ENCODE data around the gene DNAI1.

The DNAI1 gene

DNA sequence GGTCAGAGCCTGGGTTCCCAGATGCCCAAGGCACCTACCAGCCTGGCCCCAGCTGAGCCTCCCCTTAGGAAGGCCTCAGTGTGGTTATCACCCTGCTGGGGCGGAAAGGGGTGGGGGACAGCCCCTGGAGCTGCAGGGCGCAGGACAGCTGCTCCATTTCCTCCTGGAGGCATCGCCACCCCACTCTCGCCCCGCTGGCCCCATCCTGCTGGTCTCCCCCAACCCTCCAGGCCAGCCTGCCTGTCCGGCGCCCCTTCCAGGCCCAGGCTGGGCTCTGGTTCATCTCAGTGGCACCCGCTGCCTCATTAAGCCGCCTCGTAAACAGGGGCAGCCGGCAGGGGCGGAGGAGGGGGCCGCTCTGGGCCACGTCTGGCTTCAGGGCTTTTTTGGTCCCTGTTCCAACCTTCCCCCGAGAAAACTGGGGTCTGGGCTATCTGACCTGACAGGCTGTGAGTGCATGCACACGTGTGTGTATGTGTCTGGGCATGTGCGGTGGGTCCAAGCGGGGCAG is 95.0 kb downstream of the DNAI1 start:
- no peak overlapping the region for H3K27ac ChIP-seq
- no peak overlapping the region for H3K4me3 ChIP-seq

DNA sequence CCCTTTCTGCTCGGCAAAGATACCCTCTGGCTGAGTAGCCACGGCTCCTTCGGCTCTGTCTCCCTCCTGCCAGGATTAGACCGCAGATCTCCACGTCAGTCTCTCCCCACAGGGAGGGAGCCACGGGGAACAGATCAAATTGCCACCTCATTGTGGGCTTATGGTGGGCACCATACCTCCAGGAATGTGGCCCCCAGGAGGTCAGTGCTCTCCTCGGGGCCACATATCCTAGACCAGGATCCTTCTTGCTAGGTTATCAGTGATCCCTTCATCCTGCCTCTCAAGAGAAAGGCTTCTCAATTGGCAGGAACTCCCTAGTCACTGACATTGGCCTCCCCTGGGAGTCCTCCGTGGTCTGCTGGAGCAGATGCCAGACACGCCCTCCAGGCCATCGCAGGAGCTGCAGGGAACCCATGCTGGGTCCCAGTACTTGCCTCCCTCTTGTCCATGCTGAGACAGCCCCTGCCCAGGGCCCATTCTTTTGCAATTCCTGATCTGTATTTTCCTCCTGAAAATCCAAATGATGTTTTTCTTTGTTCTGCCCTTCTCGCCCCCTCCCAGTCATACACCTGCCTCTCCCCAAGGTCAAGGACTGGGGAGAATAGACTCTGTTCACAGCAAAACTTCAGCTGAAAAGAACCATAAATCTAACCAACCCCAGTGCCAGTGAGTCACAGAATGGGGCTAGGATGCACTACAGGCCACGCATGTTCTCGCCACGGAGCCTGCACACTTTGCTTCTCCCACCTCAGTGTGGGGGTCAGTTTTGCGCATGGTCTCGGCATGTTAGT is 95.8 kb downstream of the DNAI1 start:
- no peak overlapping the region for H3K27ac ChIP-seq

DNA sequence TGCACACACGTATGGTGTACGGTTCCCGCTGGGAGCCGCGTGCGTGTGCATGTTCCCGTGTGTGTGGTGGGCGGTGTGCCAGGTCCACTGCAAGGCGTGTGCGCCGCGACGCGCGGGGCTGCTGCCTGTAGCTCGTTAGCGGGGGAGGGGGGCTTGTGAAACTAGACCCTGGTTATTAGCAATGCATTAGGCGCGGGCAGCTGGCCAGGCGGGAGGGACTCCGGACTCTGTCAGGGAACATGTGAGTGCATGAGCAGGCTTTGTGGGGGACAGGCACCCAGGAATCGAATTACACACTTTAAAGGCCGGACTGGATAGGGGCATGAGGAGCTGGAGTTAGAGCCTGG is 96.4 kb downstream of the DNAI1 start:
- no peak overlapping the region for H3K27ac ChIP-seq
- H3K4me3 ChIP-seq: no peak overlapping the region

More for the DNA sequence above, 95.8 kb downstream of the DNAI1 start:
- no peak overlapping the region for H3K4me3 ChIP-seq

DNA sequence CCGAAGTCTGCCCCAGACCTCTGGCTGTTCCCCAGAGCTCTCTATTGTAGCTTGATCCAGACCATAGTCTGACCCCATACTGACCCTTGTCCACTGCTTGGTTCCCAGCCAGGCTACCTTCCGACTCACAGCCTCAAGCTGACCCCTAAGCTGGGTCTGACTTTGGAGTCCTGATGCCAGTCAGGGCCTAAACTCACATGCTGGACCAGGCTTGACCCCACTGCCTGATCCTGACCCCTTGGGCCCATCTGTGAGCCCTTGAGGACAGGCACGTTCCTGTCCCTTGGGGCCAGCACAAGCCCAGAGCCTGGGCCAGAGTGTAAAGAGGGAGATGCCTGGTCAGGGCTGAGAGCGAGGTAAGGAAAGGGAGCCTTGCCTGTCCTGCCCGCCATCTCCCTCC is 96.9 kb downstream of the DNAI1 start:
- Histone ChIP-seq H3K27ac (no peak overlapping the region), H3K4me3 (no peak overlapping the region)

DNA sequence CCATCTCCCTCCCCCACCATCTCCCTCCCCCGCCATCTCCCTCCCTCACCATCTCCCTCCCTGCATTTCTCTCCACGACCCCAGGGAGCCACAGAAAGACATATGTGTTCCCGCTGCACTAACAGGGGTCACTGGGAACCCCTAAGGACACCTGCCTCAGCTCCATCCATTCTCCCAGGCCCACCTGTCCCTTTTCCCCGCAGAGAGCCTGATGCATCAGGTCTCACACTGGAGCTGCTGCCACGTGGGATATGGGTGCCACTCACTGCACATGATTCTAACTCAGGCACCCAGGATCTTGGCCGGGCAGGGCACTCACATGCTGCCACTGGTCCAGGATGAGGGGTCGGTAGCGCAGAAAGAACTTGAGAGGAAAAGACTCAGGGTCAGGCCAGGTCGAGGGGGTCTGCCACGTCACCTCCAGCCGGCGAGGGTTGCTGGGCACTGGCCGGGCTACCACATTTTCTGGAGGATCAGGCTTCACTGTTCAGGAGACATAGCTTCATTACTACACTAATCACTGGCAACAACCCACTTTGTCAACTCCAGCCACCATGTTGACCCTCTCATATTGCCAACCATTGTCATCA is 97.4 kb downstream of the DNAI1 start:
- Histone ChIP-seq H3K27ac (no peak overlapping the region), H3K4me3 (no peak overlapping the region)

DNA sequence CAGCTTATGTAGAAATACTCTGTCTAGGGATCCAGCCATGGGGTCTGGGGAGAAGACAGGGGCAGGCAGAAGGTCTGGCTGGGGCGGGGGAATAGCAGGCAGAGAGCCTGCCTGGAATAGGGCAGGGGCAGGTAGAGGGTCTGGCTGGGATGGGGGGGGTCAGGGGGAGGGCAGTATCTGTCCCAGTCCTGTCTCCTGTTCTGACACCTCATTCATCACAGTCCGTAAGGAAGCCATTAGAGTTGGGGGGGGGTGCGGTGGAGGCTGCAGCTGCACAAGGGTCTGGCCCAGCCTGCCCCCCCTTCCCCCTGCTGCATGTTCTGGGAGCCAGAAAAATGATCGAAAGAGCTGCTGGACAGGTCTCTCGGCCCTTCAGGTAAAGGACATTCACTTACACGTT is 98.3 kb downstream of the DNAI1 start:
- H3K4me3 ChIP-seq: no peak overlapping the region
- H3K27ac ChIP-seq: no peak overlapping the region

DNA sequence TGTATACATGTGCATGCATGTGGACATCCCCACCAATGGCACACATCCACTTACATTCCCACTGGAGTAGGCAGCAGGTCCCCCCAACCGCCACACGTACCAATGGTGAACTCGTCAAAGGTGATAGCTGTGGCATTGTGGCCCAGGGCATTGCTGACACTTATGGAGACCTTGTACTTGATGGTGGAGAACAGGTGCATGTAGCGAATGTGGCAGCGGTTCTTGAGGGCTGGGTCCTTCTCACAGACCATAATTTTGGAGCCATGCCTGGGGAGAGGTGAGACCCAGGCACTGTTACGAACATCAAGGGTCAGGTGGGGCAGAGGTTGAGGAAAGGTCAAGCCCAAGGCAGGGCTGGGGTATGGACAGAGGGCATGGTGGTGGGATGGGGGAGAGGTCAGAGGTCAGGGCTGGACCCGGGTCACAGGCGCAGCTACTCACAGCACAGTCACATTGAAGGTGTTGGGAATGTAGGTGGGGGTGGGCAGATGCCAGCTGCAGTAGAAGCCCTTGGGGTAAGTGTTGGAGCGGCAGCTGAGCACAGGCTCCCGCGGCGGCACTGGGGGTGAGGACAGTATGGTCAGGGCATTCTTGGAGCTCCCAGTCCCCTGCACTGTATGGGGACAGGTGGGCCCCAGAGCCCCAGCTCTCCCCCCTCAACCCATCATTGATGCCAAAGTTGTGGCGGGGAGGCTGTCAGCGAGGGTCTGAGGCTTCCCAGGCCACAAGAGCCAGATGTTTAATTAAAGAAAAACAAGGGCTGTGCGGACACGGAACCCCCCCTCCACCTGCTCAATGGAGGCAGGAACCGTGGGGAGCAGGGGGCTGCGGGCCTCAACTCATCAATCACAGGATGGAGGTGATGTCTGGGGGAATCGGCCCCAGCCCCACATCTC is 99.1 kb downstream of the DNAI1 start:
- Histone ChIP-seq H3K4me3 (no peak overlapping the region), H3K27ac (no peak overlapping the region)

DNA sequence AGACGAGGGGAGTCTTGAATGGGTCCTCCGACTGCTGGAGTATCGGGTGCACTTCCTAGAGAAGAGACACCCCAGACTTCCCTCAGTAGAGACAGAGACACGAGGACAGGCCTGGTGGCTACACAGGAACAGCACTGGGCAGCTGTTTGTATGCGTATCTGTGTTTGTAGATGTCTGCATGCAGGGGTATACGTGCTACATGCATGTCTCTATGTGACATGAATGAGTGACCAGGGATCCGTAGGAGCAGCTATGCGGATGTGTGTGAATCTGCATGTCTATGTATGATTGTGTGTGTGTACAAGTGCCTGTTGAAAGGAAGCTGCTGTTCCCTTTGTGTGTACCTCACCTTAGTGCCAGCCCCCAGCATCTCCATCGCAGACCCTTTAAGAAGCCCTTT is 99.8 kb downstream of the DNAI1 start:
- Histone ChIP-seq H3K27ac (no peak overlapping the region), H3K4me3 (no peak overlapping the region)

DNA sequence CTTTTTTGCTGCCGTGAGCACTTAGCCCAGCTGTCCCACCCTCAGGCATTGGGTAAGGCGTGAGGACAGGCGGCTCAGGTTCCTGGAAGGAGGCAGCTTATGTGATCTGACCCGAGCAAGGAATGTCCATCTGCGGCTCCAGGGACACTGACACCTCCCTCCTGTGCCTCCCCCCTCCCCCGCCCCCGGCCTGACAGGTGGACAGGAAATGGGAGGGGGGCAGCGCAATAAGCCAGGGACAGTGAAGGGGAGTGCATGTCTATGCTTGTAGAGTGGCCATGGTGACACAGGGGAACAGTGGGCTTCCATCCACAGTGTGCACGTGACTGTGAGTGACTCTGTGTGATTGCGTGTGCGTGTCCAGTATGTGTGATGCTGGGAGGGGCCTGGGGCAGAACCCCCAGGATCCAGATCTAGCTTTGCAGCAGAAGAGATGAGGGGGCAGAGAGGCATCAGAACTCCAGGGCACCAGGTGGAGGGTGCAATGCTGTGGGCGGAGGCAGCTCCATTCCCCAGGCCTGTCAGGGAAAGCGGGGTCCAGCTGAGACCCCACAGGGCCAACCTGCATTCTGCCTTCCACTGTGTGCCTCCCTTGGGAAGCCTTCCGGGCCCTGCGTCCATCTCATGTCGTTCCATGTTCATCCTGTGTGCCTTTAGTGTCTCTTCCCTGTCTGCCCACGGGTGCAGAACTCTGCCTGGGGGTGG is 100.5 kb downstream of the DNAI1 start:
- H3K27ac ChIP-seq: peak overlapping the region in 3 of 21 experiments; percentile 31 to 47 (median 41)

DNA sequence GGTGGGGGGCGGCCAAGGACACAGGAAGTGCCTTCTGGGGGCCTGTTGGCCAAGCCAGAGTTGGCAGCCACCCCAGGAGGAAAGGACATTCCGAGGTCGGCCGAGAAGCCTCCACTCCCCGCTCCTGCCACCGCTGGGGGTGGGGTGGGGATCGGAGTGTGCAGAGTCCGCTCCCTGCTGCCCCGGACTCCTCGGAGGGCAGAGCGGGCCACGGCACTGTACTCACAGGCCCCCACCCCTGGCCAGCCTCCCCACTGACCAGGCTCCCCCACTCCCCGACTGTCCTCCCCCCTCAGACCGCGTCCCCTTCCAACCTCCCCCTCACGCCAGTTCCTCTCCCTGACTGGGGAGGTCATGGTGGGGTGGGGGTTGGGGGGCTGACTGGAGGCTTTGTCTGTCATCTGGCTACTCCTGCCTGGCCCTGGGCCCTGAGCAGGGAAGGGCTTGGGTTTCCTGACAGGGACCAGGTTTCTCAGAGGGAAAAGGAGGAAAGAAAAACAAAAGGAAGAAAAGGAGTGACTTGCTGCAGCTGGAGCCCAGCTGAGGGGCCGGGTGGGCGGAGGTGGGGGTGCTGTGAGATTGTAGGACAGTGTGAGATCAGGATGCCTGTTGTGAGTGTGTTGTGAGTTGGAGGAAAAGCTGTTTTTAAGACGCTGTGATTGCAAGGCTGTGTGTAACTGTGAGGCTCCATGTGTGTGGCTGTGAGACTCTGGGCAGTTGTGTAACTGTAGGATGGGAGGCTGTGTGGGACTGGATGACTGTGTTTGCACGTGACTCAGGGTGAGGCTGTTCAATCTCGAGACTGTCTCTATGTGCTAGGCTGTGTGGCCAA is 101.2 kb downstream of the DNAI1 start:
- peak overlapping the region in 5 of 21 experiments; percentile 28 to 50 (median 41) for H3K27ac ChIP-seq
- H3K4me3 ChIP-seq: no peak overlapping the region

More for the DNA sequence above, 100.5 kb downstream of the DNAI1 start:
- H3K4me3 ChIP-seq: no peak overlapping the region

DNA sequence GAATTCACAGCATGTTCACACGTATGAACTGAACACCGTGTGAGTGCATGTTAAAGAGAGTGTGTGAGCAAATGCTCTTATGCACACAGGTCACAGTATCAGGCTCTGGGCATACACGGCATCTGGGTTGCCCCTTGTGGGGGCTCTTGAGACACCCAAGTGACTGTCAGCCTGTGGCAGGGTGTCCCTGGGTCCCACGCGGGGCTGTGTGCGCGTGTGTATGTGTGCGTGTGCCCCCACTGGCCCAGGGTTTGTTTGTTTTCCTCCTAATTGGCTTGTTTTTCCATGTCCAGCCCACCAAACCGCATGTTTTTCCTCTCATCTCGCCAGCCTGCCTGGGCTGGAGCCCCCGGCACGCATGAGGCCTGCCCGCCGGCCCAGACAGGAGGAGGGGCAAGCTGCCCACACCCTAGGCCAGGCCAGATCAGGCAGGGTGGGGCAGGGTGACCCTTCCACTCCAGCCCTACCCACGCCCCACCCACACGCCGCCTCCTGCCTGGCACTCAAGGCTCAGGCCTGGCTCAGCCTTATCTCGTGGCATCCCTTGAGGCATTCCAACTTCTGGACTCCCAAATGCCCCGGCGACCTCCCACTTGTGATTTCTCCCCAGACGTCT is 102.1 kb downstream of the DNAI1 start:
- Histone ChIP-seq H3K4me3 (no peak overlapping the region), H3K27ac (peak overlapping the region in 2 of 21 experiments; percentile 11 to 23)

DNA sequence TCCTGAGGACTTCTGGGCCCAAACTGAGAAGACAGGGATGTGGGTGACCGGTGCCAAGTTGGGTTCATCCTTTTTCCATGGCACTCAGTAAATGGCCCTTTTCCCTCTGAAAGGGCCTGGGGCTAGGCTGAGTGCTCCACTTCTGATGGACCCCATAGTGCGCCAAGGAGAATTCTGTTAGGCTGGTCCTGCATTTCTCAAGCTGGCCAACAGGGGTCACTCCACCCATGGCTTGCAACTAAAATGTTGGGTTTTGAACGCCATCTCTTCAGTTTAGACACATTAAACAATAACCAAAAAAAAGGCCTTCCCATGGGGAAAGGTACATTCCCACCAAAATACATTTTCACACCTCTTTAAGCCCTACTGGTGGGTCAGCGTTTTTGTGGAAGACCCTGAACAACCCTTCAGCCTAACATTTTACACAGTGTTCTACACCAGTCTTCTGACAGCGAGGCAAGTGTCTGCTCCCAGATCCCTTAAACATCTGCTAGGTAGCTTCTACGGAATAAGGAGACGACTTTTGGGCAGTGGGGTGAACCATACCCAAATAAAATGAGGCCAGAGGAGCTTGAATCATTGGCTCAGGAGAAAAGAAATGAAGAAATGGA is 103.6 kb downstream of the DNAI1 start:
- Histone ChIP-seq H3K4me3 (no peak overlapping the region), H3K27ac (no peak overlapping the region)

DNA sequence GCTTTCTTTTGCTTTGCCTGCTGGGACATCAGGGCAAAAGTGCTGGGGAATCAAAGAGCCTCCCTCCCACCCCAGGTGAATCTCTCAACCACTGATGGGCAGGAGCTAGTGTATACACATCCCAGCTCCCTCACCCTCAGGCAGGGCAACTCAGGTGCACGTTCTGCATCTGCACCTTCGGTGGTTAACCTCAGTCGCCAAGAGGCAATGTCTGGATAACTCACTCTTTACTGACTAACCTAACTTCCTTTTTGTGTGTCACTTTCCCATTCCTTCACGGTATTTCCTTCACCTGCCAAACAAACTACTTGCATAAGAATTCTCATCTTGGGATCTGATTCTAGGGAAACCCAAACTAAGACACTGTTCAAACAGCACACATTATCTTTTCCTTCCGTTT is 104.7 kb downstream of the DNAI1 start:
- Histone ChIP-seq H3K4me3 (no peak overlapping the region), H3K27ac (no peak overlapping the region)

DNA sequence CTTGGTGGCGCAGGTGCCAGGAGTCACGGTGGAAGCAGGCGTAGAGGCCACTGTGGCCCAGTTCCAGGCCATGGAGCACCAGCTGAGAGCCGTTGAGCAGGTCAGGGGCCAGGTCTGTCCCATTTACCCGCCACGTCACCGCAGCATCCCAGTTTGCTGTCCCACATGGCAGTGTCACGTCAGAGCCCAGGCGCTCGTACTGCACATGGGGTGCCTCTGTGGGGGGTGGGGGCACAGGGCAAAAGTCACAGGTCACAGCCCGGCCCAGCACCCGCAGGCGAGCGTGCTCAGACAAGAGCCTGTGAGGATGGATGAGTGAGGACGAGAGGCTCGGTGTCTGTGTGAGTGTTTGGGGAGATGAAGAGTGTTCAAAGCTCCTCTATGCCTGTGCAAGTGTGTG is 106.0 kb downstream of the DNAI1 start:
- Histone ChIP-seq H3K4me3 (no peak overlapping the region), H3K27ac (no peak overlapping the region)

DNA sequence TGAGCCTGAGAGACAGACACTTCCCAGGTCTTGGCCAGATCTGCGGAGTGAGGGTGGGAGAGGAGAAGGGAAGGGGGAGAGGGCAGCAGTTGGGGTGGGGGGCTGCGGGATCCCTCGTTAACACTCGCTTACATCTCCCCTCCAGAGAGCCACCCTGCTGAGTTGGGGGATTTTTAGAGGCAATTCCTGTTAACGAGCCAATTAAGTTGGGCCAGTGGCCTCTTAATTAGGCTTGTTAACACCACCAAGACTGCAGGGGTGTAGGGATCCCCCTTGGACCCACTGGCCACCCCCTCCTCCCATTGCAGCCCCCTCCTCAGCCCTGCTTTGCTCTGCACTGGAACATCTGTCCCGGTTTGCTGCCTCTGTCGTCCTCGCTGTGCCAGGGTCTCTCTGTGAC is 107.3 kb downstream of the DNAI1 start:
- Histone ChIP-seq H3K27ac (no peak overlapping the region), H3K4me3 (no peak overlapping the region)

DNA sequence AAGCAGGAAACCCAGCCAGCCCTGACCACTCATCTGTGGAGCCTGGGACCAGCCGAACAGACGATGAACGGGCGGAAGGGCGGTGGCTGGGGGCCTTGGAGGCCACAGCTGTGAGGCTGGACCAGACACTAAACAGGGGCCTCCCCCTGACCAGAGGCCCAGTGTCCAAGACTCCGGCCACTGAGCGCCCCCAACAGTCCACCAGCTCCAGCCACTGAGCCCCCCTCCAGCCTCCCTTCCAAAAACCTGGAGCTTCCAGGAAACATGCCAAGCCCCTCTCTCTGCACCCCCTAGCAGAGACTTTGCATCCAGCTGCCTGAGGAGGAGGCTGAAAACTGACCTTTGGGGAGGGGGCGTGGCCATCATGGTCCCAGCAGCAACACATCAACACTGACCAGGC is 107.7 kb downstream of the DNAI1 start:
- Histone ChIP-seq H3K27ac (no peak overlapping the region), H3K4me3 (no peak overlapping the region)

DNA sequence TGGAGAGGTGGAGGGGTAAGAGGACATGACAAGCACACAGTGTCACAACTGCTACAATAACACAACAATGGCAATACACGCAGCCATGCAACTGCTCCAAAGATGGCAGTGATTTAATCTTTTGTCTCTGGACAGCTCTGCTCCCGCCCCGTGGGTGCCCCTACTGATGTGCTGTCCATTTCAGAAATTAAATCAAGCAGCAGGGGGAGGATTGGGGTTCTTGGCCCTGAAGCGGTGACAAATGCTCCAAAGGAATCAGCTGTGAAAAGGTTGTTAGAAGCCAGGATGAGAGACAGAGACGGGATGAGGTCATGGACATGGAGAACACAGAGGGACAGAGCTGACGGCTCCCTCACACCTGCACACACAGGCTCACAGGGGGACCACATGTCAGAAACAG is 108.4 kb downstream of the DNAI1 start:
- Histone ChIP-seq H3K4me3 (no peak overlapping the region), H3K27ac (no peak overlapping the region)

DNA sequence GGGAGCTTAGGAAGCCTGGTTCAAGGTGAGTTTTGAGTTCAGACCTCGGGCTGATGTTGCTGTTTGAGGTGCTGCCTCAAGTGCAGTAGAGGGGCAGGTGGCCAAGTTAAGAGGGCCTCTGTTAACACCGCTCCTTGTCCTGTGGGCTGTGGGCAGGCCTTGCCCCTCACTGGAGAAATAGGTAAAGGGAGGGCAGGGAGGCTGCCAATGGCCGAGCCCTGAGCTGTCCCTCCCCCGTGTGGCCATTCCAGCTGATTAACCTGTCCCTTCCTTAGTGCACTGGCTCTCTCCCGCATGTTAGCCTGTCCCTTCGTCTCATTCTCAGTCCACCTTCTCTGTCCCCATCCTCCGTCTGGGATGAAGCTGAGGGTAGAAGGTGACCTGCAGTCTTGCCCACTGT is 109.5 kb downstream of the DNAI1 start:
- no peak overlapping the region for H3K4me3 ChIP-seq
- H3K27ac ChIP-seq: no peak overlapping the region
